Urothelium cell line (cell line): ENCODE measurements around the gene URI1.
A peak's percentile ranks its signal among the peaks of the same experiment; 100 is the strongest.
"Not testable (repeated sequence)": the region's sequence is repeated elsewhere in the genome, so short reads cannot be mapped to it uniquely, and the experiment has no call there.

ENCODE experiments used
- DNase-seq: peaks from one replicate; pipeline ENCODE4 v3.0.0; 2011; ENCODE audit warnings: low spot score, mixed read lengths
- FAIRE-seq: peaks from 2 replicates; lab custom pipeline; 2011; peaks lifted over from hg19 to GRCh38; lab: Jason Lieb, UNC

URI1 gene

GRCh38 chr19:30020189-30020588 is 78.2 kb downstream of the URI1 start:
- no peak for DNase-seq

DNA sequence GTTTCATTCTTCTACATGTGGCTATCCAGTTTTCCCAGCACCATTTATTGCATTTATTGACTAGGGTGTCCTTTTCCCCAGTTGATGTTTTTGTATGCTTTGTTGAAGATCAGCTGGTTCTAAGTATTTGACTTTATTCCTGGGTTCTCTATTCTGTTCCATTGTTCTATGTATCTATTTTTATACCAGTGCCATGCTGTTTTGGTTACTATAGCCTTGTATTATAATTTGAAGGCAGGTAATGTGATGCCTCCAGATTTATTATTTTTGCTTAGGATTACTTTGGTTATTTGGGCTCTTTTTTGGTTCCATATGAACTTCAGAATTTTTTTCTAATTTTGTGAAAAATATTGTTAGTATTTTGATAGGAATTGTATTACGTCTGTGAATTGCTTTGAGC is 80.6 kb downstream of the URI1 start:
- no peak for FAIRE-seq
- DNase-seq, result no peak

More at GRCh38 chr19:30020189-30020588, 78.2 kb downstream of the URI1 start:
- no peak for FAIRE-seq

- DNase-seq (no peak), FAIRE-seq (no peak)
Observed at GRCh38 chr19:30023330-30023729, 81.3 kb downstream of the URI1 start.

DNA sequence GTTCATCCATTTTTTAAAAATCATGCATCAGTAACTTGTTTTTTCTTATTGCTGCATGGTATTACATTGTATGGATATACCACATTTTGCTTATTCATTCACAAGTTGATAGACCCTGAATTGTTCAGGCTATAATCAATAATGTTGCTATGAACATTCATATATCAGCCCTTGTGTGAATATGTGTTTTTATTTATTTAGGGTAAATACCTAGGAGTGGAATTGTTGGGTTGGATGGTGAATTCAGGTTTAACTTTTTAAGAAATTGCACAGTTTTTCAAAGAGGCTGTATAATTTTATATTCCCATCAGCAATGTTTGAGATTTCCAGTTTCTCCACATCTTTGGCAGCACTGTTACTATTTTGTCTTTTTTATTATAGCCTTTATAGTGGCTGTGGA is 82.1 kb downstream of the URI1 start:
- DNase-seq (no peak), FAIRE-seq (no peak)

DNA sequence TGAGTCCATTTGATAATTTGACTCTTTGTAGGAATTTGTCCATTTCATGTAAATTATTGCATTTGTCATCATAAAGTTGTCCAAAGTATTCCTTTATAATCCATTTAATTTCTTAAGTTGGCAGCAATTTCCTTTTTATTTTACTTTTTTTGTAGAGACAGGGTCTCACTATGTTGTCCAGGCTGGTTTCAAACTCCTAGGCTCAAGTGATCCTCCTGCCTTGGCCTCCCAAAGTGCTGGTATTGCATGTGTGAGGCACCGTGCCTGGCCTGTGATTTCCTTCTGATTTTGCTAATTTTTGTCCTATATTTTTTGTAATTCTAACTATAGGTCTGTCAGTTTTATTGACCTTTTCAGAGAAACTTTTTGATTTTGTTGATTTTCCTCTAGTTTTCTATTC is 84.9 kb downstream of the URI1 start:
- no peak for FAIRE-seq
- DNase-seq, result no peak

DNA sequence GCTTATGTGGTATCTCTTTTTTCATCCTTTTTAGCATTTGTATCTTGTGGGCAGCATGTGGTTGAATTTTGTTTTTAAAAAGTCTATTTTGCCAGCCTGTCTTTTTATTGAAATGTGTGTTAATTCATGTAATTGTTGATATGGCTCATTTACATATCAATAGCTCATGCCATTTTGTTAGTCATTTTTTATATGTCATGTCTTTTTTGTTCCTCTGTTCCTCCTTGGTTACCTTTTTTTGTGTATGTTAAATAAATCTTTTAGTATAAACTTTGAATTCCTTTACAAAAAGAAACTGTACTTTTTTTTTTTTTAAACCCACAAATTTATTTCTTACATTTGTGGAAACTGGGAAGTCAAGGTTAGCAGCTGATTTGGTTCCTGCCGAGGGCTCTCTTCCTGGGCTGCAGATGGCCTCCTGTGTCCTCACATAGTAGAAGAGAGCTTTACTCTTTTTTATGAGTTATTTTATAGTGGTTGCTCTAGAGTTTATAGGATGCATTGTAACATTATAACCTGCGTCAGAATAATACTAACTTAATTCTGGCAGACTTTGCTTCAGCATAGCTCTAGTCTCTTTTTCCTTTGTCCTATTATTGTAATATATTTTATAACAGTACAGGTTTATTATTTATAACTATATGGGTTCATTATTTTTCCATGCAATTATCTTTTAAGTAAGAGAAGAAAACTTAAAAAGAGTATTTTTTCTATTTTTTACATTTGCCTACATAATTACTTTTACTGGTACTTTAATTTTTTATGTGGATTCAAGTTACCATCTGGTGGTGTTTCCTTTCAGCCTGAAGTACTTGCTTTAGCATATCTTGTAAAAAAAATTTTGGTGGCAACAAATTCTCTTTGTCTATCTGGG is 86.3 kb downstream of the URI1 start:
- DNase-seq (no peak), FAIRE-seq (no peak)

DNA sequence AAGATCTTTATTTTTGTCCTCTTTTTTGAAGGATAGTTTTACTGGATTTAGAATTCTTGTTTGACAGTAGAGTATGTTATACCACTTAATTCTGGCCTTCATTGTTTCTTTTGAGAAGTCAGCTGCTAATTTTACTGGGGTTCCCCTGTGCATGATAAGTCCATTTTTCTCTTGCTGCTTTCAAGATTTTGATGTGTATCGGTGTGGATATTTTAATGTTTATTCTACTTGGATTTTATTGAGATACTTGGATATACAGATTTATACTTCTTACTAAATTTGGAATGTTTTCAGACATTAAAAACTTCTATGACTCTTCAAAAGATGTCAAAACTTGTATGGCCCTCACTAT is 86.9 kb downstream of the URI1 start:
- no peak for DNase-seq
- FAIRE-seq, result no peak

GRCh38 chr19:30029721-30030510 is 87.9 kb downstream of the URI1 start:
- DNase-seq (peak; percentile 53), FAIRE-seq (peak; percentile 58)

- no peak for FAIRE-seq
- DNase-seq, result no peak
Observed at GRCh38 chr19:30034321-30034720, 92.3 kb downstream of the URI1 start.

- FAIRE-seq (no peak), DNase-seq (no peak)
Observed at GRCh38 chr19:30036154-30037129, 94.4 kb downstream of the URI1 start.

DNA sequence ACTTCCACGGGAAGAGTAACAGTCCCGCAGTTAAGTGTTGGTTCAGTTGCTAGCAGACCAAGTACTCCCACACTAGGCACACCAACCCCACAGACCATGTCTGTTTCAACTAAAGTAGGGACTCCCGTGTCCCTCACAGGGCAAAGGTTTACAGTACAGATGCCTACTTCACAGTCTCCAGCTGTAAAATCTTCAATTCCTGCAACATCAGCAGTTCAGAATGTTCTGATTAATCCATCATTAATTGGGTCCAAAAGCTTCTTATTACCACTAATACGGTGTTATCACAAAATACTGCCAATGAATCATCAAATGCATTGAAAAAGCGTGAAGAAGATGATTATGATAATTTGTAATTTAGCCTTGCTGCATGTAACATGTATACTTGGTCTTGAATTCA is 95.8 kb downstream of the URI1 start:
- DNase-seq (no peak), FAIRE-seq (peak; percentile 91)

GRCh38 chr19:30041931-30042330 is 99.9 kb downstream of the URI1 start:
- FAIRE-seq, DNase-seq: not testable (repeated sequence)

DNA sequence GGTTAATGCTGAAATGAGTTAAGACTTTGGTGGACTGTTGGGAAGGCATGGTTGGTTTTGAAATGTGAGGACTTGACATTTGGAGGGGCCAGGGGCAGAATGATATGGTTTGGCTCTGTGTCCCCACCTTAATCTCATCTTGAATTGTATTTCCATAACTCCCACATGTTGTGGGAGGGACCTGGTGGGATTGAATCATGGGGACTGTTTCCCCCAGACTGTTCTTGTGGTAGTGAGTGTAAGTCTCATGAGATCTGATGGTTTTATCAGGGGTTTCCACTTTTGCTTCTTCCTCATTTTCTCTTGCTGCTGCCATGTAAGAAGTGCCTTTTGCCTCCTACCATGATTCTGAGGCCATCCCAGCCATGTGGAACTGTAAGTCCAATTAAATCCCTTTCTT is 101.0 kb downstream of the URI1 start:
- DNase-seq, result not testable (repeated sequence)
- FAIRE-seq, result peak; percentile 13

DNA sequence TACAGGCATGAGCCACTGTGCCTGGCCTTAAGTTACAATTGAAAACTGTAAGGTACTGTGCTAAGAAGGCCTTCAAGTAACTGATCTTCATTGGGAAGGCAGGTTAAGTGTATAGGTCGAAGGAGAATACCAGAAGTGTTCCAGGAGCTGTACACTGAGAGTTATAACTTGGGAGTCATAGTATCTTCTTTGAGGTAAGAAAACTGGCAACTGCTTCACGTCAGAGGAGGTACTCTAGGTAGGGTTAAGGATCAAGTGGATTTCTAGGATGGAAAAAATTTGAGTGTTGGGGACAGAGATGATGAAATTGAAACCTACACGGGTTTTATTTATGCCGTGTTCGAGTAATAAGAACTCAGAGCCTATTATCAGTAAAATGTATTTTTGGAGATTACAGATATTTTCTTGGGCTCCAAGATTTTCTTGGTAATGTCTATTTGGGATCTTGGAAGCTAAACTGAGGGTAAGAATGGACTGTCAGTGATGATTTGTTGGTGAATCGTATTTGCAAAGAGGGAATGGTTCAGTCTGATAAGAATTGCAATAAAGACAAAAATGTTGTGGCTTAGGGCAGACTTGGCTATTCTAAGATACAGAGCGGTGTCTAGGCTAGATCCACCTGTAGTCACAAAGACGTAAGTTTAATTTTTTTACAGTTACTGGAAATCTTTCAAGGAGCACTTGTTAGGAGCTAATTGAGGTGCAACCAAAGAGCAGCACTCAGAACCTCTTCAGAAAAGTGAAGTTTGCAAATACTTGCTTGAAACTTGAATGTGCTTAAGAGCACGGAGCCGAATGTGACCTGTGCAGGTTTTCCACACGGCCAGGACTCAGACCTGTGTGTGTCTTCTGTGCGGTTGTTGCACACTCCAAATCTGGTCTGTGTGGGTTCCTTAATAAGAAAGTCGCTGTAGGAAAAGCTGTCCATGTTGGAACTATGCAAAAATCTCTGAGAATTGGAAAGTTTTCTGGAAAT is 102.5 kb downstream of the URI1 start:
- FAIRE-seq, result no peak
- DNase-seq, result no peak

DNA sequence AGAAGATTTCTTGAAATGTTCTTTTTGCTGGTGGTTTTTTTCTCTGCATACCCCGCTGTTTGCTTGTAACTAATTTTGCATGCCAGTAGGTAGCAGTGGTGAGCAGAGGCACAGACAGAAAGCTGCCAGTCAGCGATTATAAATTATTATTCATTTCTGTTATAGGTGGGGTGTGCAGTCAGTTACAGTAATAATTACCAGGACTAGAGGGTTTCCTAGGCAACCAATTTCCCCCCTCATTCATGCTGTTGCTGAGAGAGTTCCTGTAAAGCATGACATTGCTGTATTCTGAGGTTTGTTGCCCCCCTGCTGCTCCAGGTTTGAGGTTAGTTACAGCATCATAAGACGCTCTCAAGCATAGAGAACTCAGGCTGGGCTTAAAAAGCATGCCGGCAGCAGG is 104.5 kb downstream of the URI1 start:
- DNase-seq (no peak), FAIRE-seq (no peak)

DNA sequence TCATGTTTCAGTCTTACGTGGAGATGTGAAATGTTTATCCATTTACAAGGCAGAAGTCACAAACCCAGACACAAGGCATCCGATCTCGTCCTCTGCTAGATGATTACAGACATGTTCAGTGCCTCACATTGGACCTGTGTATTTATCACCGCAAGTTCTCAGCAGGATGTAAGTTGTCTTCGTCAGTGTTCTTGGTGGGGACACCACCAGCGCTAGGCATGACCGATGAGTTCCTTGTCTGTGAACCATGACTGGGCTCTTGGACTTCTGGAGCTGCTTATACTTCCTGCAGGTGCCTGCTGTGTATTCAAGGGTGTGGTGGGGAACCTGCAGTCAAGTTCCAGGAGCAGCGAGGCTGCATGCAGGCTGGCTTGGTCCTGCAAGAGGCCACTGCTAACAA is 105.4 kb downstream of the URI1 start:
- DNase-seq, result no peak
- no peak for FAIRE-seq

DNA sequence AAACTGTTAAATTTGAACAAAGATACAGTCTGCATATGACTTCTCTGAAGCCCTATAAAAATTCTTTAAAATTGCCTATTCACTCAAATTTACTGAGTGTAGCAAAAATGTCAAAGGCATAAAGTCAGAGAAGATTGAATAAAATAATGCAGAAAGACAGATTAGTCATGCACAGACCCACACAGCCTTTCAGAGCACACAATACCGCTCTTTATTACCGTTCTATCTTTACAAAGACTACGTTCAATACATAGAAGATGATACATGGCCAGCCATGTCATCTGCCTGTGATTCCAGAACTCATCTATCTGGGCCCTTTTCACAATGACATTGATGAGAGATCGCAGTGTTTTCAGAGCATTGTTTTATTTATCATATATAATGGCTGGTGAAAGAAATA is 107.2 kb downstream of the URI1 start:
- no peak for FAIRE-seq
- DNase-seq, result no peak

- no peak for DNase-seq
- FAIRE-seq, result peak; percentile 17
Observed at GRCh38 chr19:30049846-30050667, 108.0 kb downstream of the URI1 start.
